Fibroblast of lung (primary cell): ENCODE results near the gene MTA1. TPM values are rescaled to one million over a fixed set of nuclear protein-coding genes. Genes with fewer than 3 reads are reported as not detected.

Experiments
- DNase-seq, 2 donors: peaks; one replicate each; pipeline versions ENCODE4 v3.0.0 to v3.0.0-alpha.2; 2010; ENCODE audit warnings: low read depth in 2 of 2
- H2AFZ ChIP-seq: 2 replicates; pipeline ENCODE4 v1.5.1; 2012; ENCODE audit warnings: low read length, control low read depth, inconsistent platforms
- H3K27ac ChIP-seq: 2 replicates; pipeline ENCODE4 v1.5.1; 2011; ENCODE audit warnings: low read length, control low read depth; ENCODE audit not compliant: insufficient read depth
- H3K27me3 ChIP-seq: 2 replicates; pipeline ENCODE4 v1.5.1; 2011; ENCODE audit warnings: mild to moderate bottlenecking, low read length; ENCODE audit not compliant: control insufficient read depth, insufficient read depth
- H3K36me3 ChIP-seq: 2 replicates; pipeline ENCODE4 v1.5.1; 2011; ENCODE audit warnings: low read length; ENCODE audit not compliant: control insufficient read depth, insufficient read depth
- H3K4me1 ChIP-seq: 2 replicates; pipeline ENCODE4 v1.5.1; 2011; ENCODE audit warnings: low read length; ENCODE audit not compliant: control insufficient read depth, insufficient read depth; ENCODE audit errors: extremely low read depth
- H3K4me2 ChIP-seq: 2 replicates; pipeline ENCODE4 v1.5.1; 2011; ENCODE audit warnings: low read length, control low read depth; ENCODE audit not compliant: insufficient read depth; ENCODE audit errors: extremely low read depth
- H3K4me3 ChIP-seq, 4 experiments: fragments of 200-600 bp in 1 of 4; sonication (generic) in 1 of 4; replicated peaks in 1 of 4; 2 replicates each; pipeline ENCODE4 v1.5.1; 2011 to 2016; ENCODE audit warnings: low read length in 4 of 4, low read depth in 3 of 4, mild to moderate bottlenecking in 3 of 4, control low read depth in 2 of 4, inconsistent platforms in 1 of 4, mixed read lengths in 1 of 4; ENCODE audit not compliant: insufficient read depth in 1 of 4; ENCODE audit errors: control extremely low read depth in 1 of 4
- H3K79me2 ChIP-seq: 2 replicates; pipeline ENCODE4 v1.5.1; 2012; ENCODE audit warnings: mild to moderate bottlenecking, low read length, inconsistent platforms; ENCODE audit not compliant: control insufficient read depth, insufficient read depth
- H3K9ac ChIP-seq: 2 replicates; pipeline ENCODE4 v1.5.1; 2011; ENCODE audit warnings: mild to moderate bottlenecking, low read length, control low read depth; ENCODE audit not compliant: insufficient read depth
- H3K9me3 ChIP-seq: 2 replicates; pipeline ENCODE4 v1.5.1; 2012; ENCODE audit warnings: low read depth, low read length; ENCODE audit not compliant: control insufficient read depth, insufficient read depth
- H4K20me1 ChIP-seq: 2 replicates; pipeline ENCODE4 v1.5.1; 2011; ENCODE audit warnings: low read length; ENCODE audit not compliant: control insufficient read depth, insufficient read depth; ENCODE audit errors: extremely low read depth
- CTCF ChIP-seq, 2 donors: IDR thresholded peaks in 1 of 2; conservative IDR thresholded peaks in 1 of 2; 1 replicate in 1 of 2; 2 replicates in 1 of 2; pipeline ENCODE4 v1.5.1; 2011 to 2012; ENCODE audit warnings: low read length in 2 of 2, control low read depth in 1 of 2, inconsistent platforms in 1 of 2, low read depth in 1 of 2, mild to moderate bottlenecking in 1 of 2
- EZH2 ChIP-seq: IDR thresholded peaks from 2 replicates; pipeline ENCODE4 v1.5.1; 2012; ENCODE audit warnings: low read length, control low read depth, mild to moderate bottlenecking; ENCODE audit errors: missing control alignments
- polyA plus RNA-seq, 2 donors: library from polyadenylated mRNA; depleted of rRNA in 1 of 2; stranded (reverse) in 1 of 2; unstranded in 1 of 2; fragments of >200 nt; gene quantifications; 2 replicates each; pipeline ENCODE4 v1.2.1, GENCODE V29; 2011 to 2012; ENCODE audit warnings: missing spikeins in 1 of 2
- total RNA-seq: library from RNA; depleted of rRNA; stranded (reverse); fragments of >200 nt; gene quantifications from 2 replicates; pipeline ENCODE4 v1.2.1, GENCODE V29; 2014

Gene MTA1
- total and polyA plus RNA-seq, 2 donors (not counting 1 experiment from before 2014, with no cell fraction given) = 28.6 to 29.7 TPM

GRCh38 chr14:105388110-105388951 lies 31.3 kb upstream of the MTA1 start:
- Histone ChIP-seq H4K20me1 (no peaks in the 10 kb centered on the region), H3K4me3 (no peak overlapping the region), H3K79me2 (no peaks in the 10 kb centered on the region), H3K36me3 (peaks cover 2% of the 10 kb centered on the region), H3K9ac (no peak overlapping the region), H3K27me3 (no peaks in the 10 kb centered on the region), H3K4me2 (no peak overlapping the region), H3K4me1 (no peaks in the 10 kb centered on the region), H3K27ac (no peak overlapping the region), H3K9me3 (no peaks in the 10 kb centered on the region), H2AFZ (no peak overlapping the region)
- TF ChIP-seq CTCF (conservative IDR thresholded peaks at IDR 0.05 in 1 of 2, IDR thresholded peaks at IDR 0.05 in 1 of 2; ENCODE audit: low read depth in 1 of 2, low read length in 2 of 2) (no peak), EZH2 (no peak)
- no peak for DNase-seq

- Histone ChIP-seq H3K27me3 (no peaks in the 10 kb centered on the region), H3K79me2 (no peaks in the 10 kb centered on the region), H3K9me3 (no peaks in the 10 kb centered on the region), H3K36me3 (peaks cover 2% of the 10 kb centered on the region), H2AFZ (no peak overlapping the region), H3K4me3 (no peak overlapping the region), H4K20me1 (no peaks in the 10 kb centered on the region), H3K9ac (no peak overlapping the region), H3K27ac (no peak overlapping the region), H3K4me2 (no peak overlapping the region), H3K4me1 (no peaks in the 10 kb centered on the region)
- TF ChIP-seq EZH2 = no peak
- TF ChIP-seq CTCF (conservative IDR thresholded peaks at IDR 0.05 in 1 of 2, IDR thresholded peaks at IDR 0.05 in 1 of 2; ENCODE audit: low read depth in 1 of 2, low read length in 2 of 2) = no peak
- no peak for DNase-seq
These were observed 30.7 kb upstream of the MTA1 start for GRCh38 chr14:105388976-105389375.

- no peaks in the 10 kb centered on the region for H3K79me2 ChIP-seq
- no peak overlapping the region for H3K9ac ChIP-seq
- H3K27ac ChIP-seq = no peak overlapping the region
- TF ChIP-seq CTCF (conservative IDR thresholded peaks at IDR 0.05 in 1 of 2, IDR thresholded peaks at IDR 0.05 in 1 of 2; ENCODE audit: low read depth in 1 of 2, low read length in 2 of 2) = no peak
- no peak overlapping the region for H2AFZ ChIP-seq
- no peaks in the 10 kb centered on the region for H3K4me1 ChIP-seq
- peaks cover 2% of the 10 kb centered on the region for H3K36me3 ChIP-seq
- DNase-seq = no peak
- no peaks in the 10 kb centered on the region for H4K20me1 ChIP-seq
- H3K27me3 ChIP-seq = no peaks in the 10 kb centered on the region
- no peak overlapping the region for H3K4me3 ChIP-seq
- no peak overlapping the region for H3K4me2 ChIP-seq
- H3K9me3 ChIP-seq = no peaks in the 10 kb centered on the region
These were observed 30.1 kb upstream of the MTA1 start for GRCh38 chr14:105389534-105389933.
